ENCODE measurements around the gene DOCK3. TPM values are rescaled to one million over a fixed set of nuclear protein-coding genes. Genes with fewer than 3 reads are reported as not detected.
"Not testable (repeated sequence)": the region's sequence is repeated elsewhere in the genome, so short reads cannot be mapped to it uniquely, and the experiment has no call there.

Gene DOCK3
- total RNA-seq, 1 donor from 2014 or later: 21.0 TPM

DNA sequence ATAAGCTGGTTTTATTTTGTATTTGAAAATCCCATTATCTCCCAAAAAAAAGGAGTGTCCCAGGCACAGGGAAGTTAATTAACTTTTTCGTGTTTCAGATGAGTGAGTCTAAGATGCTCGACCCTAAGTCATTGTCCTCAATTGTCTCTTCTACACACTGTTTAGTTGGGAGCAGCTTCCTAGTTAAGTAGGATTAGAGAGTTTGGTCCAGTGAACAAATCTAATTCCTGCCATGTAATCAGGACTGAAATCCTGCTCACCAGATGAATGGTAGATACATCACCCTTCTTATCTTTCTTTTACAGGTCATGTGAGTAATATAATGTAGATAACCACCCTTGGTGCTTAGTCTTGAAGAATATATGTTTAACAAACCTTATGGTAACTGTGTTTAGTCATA is 481.4 kb downstream of the DOCK3 start:
- Mint-ChIP-seq H3K9me3 (peaks cover 4% of the 10 kb centered on the region), H3K27me3 (ENCODE audit: low read depth) (no peaks in the 10 kb centered on the region), H3K4me1 (no peaks in the 10 kb centered on the region), H3K27ac (no peak overlapping the region), H3K36me3 (peaks cover 3% of the 10 kb centered on the region), H3K4me3 (no peak overlapping the region)
- TF ChIP-seq, protein P1, sequence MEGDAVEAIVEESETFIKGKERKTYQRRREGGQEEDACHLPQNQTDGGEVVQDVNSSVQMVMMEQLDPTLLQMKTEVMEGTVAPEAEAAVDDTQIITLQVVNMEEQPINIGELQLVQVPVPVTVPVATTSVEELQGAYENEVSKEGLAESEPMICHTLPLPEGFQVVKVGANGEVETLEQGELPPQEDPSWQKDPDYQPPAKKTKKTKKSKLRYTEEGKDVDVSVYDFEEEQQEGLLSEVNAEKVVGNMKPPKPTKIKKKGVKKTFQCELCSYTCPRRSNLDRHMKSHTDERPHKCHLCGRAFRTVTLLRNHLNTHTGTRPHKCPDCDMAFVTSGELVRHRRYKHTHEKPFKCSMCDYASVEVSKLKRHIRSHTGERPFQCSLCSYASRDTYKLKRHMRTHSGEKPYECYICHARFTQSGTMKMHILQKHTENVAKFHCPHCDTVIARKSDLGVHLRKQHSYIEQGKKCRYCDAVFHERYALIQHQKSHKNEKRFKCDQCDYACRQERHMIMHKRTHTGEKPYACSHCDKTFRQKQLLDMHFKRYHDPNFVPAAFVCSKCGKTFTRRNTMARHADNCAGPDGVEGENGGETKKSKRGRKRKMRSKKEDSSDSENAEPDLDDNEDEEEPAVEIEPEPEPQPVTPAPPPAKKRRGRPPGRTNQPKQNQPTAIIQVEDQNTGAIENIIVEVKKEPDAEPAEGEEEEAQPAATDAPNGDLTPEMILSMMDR (IDR thresholded peaks at IDR 0.05; ENCODE audit: unreplicated experiment): no peak
- DNase-seq (ENCODE audit: low spot score in 2 of 2, unreplicated experiment in 2 of 2): no peak

GRCh38 chr3:51163051-51163450 is 488.3 kb downstream of the DOCK3 start:
- Mint-ChIP-seq H3K36me3 (peaks cover 14% of the 10 kb centered on the region), H3K4me1 (peaks cover 5% of the 10 kb centered on the region), H3K4me3 (no peak overlapping the region), H3K9me3 (peaks cover 1% of the 10 kb centered on the region), H3K27me3 (ENCODE audit: low read depth) (no peaks in the 10 kb centered on the region), H3K27ac (no peak overlapping the region)
- TF ChIP-seq, protein P1 (IDR thresholded peaks at IDR 0.05; ENCODE audit: unreplicated experiment): no peak
- DNase-seq (ENCODE audit: low spot score in 2 of 2, unreplicated experiment in 2 of 2): no peak

DNA sequence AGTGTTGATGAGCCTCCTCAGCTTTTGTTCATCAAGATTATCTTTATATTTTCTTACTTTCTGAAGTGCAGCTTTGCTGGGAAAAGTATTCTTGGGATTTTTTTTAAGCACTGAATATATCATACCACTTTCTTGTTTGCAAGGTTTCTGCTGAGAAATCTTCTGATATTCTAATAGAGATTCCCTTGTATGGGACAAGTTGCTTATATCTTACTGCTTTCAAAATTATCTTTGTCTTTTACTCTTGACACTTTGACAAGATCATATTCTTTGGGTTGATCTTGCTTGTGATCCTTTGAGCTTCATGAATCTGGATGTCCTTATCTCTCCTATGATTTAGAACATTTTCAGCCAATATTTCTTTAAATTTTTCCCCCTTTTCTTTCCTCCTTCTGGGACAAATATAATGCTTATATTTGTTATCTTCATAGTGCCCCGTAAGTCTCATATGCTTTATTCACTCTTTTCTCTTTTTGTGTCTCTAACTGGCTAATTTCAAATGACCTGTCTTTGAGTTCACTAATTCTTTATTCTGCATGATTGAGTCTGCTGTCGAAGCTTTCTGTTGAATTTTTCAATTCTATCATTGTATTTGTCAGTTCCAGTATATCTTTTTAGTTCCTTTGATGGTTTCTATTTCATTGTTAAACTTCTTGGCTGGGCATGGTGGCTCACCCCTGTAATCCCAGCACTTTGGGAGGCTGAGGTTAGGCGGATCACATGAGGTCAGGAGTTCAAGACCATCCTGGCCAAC is 499.0 kb downstream of the DOCK3 start:
- no peak overlapping the region for H3K4me3 Mint-ChIP-seq
- no peak for DNase-seq (ENCODE audit: low spot score in 2 of 2, unreplicated experiment in 2 of 2)
- H3K4me1 Mint-ChIP-seq: no peaks in the 10 kb centered on the region
- H3K27me3 Mint-ChIP-seq (ENCODE audit: low read depth): no peaks in the 10 kb centered on the region
- TF ChIP-seq, protein P1 (IDR thresholded peaks at IDR 0.05; ENCODE audit: unreplicated experiment): no peak
- peaks cover 63% of the 10 kb centered on the region for H3K36me3 Mint-ChIP-seq
- no peak overlapping the region for H3K27ac Mint-ChIP-seq
- H3K9me3 Mint-ChIP-seq: peaks cover 51% of the 10 kb centered on the region

DNA sequence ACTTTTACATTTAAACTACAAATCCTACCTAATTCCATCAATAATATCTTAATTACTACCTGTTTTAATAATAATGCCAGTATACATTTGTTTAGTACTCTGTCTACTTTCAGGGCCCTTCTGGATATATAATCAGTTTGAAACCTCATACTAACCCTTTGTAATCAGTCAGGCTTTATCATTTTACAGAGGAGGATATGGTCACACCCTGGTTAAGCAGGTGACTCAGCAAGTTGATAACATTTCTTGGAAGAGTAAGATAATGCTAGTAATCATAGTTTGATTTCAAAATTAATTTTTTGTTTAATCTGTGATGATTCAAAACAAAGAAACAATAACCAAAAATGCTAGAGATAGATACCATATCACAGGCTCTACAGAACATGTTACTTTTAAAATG is 502.2 kb downstream of the DOCK3 start:
- no peak overlapping the region for H3K4me3 Mint-ChIP-seq
- TF ChIP-seq, protein P1 (IDR thresholded peaks at IDR 0.05; ENCODE audit: unreplicated experiment): no peak
- H3K9me3 Mint-ChIP-seq: peaks cover 30% of the 10 kb centered on the region

GRCh38 chr3:51186446-51186845 is 511.7 kb downstream of the DOCK3 start:
- not testable (repeated sequence) for H3K4me3 Mint-ChIP-seq; H3K27me3 Mint-ChIP-seq (ENCODE audit: low read depth); DNase-seq (ENCODE audit: low spot score in 2 of 2, unreplicated experiment in 2 of 2); H3K27ac Mint-ChIP-seq; H3K4me1 Mint-ChIP-seq
- Mint-ChIP-seq H3K36me3 (peaks cover 15% of the 10 kb centered on the region), H3K9me3 (peaks cover 14% of the 10 kb centered on the region)

More for the DNA sequence above, 502.2 kb downstream of the DOCK3 start:
- DNase-seq (ENCODE audit: low spot score in 2 of 2, unreplicated experiment in 2 of 2): no peak
- H3K27me3 Mint-ChIP-seq (ENCODE audit: low read depth): no peaks in the 10 kb centered on the region
- no peak overlapping the region for H3K27ac Mint-ChIP-seq
- H3K4me1 Mint-ChIP-seq: no peaks in the 10 kb centered on the region
- peaks cover 42% of the 10 kb centered on the region for H3K36me3 Mint-ChIP-seq

- H3K27me3 Mint-ChIP-seq (ENCODE audit: low read depth): no peaks in the 10 kb centered on the region
- DNase-seq (ENCODE audit: low spot score in 2 of 2, unreplicated experiment in 2 of 2): no peak
- peaks cover 15% of the 10 kb centered on the region for H3K36me3 Mint-ChIP-seq
- no peak overlapping the region for H3K4me3 Mint-ChIP-seq
- TF ChIP-seq, protein P1 (IDR thresholded peaks at IDR 0.05; ENCODE audit: unreplicated experiment): no peak
- no peak overlapping the region for H3K27ac Mint-ChIP-seq
- peaks cover 11% of the 10 kb centered on the region for H3K4me1 Mint-ChIP-seq
- H3K9me3 Mint-ChIP-seq: peaks cover 10% of the 10 kb centered on the region
Observed at GRCh38 chr3:51190199-51190598, 515.5 kb downstream of the DOCK3 start.

All from mesothelial cell of epicardium (in vitro differentiated cells).